HG02870 (cell line): ENCODE results near the gene CYP4F22.
"Not testable (repeated sequence)": the region's sequence is repeated elsewhere in the genome, so short reads cannot be mapped to it uniquely, and the experiment has no call there.

ENCODE experiments used
- ATAC-seq: cut with Tn5 transposase; IDR thresholded peaks from one replicate; pipeline ENCODE4 v1.9.1; 2021; ENCODE audit warnings: mild to moderate bottlenecking, moderate library complexity; ENCODE audit not compliant: unreplicated experiment

The CYP4F22 gene

GRCh38 chr19:15488489-15489226 is 19.7 kb upstream of the CYP4F22 start:
- ATAC-seq: no peak

- no peak for ATAC-seq
Measured at GRCh38 chr19:15495151-15495550, 13.2 kb upstream of the CYP4F22 start.

DNA sequence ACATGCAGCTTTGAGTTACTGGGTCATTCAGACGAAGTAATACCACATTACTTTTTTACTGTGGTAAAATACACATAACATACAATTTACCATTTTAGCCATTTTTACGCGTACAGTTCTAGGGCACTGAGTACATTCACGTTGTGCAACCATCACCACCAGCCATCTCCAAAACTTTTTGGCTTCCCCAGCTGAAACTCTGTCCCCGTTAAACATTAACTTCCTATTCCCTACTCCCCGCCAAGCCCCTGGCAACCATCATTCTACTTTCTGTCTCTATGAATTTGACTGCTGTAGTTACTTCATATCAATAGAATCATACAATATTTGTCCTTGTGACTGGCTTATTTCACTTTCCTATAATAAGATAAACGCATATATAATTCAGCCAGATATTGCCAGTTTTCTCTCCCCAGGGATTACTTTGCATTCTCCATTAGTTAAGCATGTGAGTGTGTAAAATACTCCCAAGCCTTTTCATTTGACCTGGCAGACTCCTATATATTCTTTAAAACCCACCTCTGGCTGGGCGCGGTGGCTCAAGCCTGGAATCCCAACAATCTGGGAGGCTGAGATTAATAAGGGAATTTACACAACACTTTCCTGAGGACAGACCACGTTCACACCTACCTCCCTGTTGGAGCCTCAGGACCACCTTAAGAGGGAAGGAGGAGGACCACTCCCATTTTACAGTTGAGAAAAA is 10.0 kb upstream of the CYP4F22 start:
- no peak for ATAC-seq

DNA sequence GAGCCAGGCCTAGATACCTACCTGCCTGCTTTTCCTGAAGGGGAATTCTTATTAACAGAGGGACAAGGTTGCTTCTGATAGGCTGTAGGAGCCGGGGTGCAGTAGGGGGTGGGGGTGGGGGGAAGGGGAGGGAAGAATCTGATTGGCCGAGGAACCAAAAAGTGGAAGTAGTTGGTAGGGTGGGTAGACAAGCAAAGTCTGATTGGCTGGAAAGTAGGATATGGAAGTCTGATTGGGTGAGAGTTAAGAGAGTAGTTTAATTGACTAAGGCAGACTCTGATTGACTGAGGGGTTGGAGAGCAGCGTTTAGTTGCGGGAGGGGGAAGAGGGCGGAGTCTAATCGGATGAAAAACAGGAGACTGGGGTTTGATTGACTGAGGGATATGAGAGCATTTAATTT is 9.4 kb upstream of the CYP4F22 start:
- ATAC-seq: no peak

DNA sequence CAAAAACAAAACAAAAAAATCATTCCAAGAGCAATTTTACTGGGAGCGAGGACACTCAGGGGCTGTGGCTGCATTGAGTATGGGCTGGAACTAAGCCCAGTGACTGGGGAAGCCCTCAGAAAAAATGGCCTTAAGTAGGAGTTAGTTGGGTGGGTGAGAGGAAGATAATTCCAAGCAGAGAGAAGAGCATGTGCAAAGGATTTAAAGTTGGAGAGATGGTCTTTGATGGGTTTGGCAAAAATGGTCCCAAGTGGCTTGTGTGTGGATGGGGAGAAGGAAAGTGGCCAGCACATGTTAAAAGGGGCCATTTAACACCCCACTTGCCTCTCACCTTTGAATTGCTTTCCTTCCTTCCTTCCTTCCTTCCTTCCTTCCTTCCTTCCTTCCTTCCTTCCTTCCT is 6.7 kb upstream of the CYP4F22 start:
- ATAC-seq: no peak

DNA sequence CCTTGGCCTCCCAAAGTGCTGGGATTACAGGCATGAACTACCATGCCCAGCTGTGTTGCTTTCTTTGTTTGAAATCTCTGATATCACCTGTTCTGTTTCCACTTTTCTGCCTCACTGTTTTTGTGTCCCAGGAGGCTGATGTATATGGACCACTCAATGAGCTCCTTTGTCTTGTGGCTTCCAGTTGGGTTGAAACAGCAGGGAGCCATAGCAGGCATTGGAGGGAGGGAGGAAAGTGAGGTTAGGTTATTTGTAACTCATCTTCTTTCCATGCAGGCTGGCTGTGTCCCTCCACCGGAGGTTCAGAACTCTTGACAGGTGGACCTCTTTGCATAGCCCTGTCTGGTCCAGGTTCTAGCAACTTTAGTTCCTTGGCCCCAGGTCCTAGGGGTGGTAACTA is 6.1 kb upstream of the CYP4F22 start:
- no peak for ATAC-seq

DNA sequence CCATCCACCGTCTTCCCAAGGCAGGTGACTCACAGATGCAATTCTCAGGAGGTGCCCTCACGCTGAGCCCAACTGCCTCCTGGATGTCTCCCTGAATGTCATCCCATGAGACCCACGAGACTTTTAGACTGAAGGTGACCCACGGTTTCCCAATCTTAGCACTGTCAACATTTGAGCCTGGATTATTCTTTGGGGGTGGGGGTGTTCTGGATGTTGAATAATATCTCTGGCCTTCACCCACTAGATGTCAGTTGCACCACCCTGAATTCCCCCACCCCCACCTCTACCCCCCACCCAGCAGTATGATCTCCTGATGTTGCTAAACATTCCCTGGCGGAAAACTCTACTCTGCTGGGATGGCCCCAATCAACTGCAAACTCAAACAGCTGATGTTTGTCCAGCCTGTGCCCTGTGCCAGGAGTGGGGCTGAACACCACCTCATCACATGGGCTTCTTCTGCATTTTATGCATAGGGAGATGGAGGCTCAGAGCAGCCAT is 2.2 kb upstream of the CYP4F22 start:
- no peak for ATAC-seq

GRCh38 chr19:15507068-15508034 is 974 bp upstream of the CYP4F22 start:
- ATAC-seq: no peak

- ATAC-seq: no peak
Measured at GRCh38 chr19:15511671-15512424, 3.5 kb downstream of the CYP4F22 start.

DNA sequence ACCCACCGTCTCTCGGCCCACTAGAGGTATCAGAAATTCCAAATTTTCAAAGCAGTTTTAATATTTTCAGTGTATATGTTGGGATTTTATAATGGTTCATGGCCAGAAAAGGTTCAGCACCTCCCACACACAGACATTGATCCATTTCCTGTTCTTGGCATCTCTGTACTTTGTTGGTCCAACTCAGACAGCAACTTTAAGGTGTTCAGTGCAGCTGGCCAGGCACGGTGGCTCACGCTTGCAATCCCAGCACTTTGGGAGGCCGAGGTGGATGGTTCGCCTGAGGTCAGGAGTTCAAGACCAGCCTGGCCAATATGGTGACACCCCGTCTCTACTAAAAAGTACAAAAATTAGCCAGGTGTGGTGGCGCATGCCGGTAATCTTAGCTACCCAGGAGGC is 6.9 kb downstream of the CYP4F22 start:
- not testable (repeated sequence) for ATAC-seq

DNA sequence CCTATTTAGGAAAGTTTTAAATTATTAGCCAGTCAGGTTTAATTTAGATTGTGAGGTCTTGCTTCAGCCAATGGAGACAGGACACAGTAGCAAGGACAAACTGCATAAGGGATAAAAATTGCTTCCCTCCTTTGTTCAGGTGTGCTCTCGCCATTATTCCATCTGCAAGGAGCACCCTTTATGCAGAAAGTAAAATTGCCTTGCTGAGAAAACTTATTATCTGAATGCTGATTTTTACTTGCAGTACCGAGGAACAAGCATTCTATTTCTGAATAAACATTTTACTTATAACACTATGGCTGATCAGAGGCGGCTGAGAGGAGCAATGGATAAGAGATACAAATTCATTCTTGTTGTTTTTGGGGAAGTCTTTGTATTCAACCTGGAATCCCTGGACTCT is 8.0 kb downstream of the CYP4F22 start:
- no peak for ATAC-seq

GRCh38 chr19:15517778-15518177 is 9.5 kb downstream of the CYP4F22 start:
- ATAC-seq: no peak

DNA sequence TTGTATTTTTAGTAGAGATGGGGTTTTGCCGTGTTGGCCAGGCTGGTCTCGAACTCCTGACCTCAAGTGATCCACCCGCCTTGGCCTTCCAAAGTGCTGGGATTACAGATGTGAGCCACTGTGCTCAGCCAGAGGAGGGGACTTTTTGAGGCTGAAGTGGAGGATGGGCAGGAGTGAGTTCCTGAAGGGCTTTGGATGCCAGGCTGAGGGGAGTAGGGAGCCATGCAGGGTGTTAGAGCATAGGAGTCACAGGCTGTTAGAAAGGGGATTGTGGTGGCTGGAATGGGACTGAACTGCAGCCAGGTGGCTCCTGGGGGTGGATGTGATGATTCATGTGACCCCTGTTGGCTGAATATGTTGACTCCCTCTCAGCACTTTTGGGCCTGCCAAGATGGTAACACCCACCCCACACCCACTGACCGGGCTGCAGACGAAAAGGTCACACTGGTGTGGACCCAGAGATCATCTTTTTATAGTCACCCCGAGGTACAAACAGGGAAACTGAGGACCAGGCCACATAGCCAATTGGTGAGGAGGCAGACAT is 11.2 kb downstream of the CYP4F22 start:
- no peak for ATAC-seq

- ATAC-seq: no peak
Measured at GRCh38 chr19:15524781-15525180, 16.5 kb downstream of the CYP4F22 start.

DNA sequence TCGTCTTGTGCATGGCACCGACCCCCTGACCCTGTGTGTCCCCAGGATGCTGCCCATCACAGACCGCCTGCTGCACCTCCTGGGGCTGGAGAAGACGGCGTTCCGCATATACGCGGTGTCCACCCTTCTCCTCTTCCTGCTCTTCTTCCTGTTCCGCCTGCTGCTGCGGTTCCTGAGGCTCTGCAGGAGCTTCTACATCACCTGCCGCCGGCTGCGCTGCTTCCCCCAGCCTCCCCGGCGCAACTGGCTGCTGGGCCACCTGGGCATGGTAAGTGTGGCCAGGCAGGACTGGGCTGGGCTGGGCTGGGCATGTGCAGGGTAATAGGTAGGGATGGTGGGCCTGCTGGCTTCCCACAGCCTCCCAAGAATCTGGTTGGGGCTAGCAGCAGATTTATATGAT is 17.0 kb downstream of the CYP4F22 start:
- ATAC-seq: no peak

DNA sequence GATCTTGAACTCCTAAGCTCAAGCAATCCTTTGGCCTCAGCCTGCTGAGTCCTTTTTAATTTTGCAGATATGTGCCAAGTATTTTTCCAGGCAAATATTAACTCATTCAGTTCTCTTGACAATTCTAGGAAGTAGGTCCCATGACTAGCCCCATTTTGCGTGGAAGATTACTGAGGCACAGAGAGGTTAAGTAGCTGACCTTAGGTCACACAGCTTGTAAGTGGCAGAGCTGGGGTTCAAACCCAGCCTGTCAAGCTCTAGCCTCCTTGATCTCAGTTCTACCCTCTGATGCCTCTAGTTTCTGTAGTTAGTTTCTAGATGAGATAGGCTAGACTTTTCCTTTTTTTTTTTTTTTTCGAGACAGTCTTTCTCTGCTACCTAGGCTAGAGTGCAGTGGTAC is 18.1 kb downstream of the CYP4F22 start:
- ATAC-seq: no peak

DNA sequence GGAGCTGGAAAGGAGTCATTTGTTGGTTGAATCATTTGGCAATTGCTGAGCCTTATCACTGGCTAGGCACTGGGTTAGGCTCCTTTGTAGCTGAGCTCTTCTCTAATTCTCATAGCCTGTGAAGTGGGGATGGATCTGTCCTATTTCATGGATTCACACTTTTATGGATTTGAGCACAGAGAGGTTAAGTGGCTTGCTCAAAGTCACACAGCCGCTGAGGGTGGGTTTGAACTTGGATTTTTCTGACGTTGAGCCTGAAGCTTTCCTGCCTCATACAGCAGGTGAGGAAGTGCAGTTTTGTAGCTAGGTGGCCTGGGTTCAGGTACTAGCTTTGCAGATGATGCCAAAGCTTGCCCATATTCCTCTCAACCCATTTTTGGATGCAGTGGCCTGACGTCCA is 19.4 kb downstream of the CYP4F22 start:
- no peak for ATAC-seq

GRCh38 chr19:15529774-15530372 is 21.5 kb downstream of the CYP4F22 start:
- ATAC-seq: no peak

GRCh38 chr19:15532779-15533521 is 24.6 kb downstream of the CYP4F22 start:
- ATAC-seq: no peak
